Erythroblast (primary cell): Measurements from ENCODE around the gene PSG2.

ENCODE experiments used
- GATA1 ChIP-seq: IDR thresholded peaks from 2 replicates; pipeline ENCODE4 v1.6.1; 2011; ENCODE audit warnings: low read depth, mild to moderate bottlenecking, control low read depth, low read length, moderate library complexity
- POLR2A ChIP-seq: IDR thresholded peaks from 2 replicates; pipeline ENCODE4 v1.6.1; 2011; ENCODE audit warnings: mild to moderate bottlenecking, low read length

- TF ChIP-seq POLR2A (no peak), GATA1 (no peak)
Observed at GRCh38 chr19:43124360-43124759, 41.9 kb upstream of the PSG2 start.
